ENCODE measurements around the gene RNF217. TPM values are rescaled to one million over a fixed set of nuclear protein-coding genes. Genes with fewer than 3 reads are reported as not detected.
"Not testable (repeated sequence)": the region's sequence is repeated elsewhere in the genome, so short reads cannot be mapped to it uniquely, and the experiment has no call there.

The RNF217 gene, protein sequence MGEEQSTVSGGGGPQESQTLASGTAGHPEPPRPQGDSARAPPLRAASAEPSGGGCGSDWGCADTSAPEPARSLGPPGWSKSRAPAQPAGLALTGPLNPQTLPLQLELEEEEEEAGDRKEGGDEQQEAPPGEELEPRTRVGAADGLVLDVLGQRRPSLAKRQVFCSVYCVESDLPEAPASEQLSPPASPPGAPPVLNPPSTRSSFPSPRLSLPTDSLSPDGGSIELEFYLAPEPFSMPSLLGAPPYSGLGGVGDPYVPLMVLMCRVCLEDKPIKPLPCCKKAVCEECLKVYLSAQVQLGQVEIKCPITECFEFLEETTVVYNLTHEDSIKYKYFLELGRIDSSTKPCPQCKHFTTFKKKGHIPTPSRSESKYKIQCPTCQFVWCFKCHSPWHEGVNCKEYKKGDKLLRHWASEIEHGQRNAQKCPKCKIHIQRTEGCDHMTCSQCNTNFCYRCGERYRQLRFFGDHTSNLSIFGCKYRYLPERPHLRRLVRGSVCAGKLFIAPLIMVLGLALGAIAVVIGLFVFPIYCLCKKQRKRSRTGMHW
- 21.8 TPM for total RNA-seq

DNA sequence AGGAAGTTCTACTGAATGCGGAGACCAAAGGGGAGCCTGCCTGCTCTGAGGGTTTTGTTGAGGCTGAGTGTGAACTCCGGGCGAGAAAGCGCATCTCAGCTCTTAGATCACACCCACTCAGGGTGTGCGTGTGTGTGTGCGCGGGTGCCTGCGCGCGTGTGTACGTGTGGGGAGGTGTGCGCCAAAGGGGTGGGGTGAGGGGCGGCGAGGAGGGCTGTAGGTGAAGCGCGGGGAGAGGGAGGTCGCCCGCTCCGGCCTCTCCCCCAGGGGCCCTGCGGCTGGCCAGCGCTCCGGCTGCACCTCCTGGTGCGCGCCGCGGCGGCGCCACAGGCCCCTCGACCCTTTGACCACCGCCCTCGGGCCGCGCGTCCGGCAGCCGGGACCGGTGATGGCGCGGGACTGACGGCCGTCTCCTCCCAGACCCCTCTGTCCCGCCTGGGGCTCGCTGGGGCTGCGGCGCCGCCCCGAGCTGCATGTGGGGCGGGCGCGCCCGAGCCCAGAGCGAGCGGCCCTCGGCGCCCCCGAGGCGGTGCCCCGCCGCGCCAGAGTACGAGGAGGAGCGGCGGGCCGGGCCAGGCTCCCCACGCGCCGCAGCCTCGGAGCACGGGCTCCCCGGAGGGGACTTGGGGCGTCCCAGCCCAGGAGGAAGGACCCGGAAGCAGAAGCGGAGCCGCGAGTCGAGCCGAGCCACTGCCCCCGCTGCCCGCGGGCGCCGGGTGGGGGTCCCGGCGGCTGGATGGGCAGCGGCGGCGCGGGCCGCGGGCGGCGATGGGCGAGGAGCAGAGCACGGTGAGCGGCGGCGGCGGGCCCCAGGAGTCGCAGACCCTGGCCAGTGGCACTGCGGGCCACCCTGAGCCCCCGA, at the start of gene RNF217:
Gene RNF217, plus strand, starts transcription at position 661 of the 862 bp plus-strand sequence. Its CDS starts 108 bp downstream, at position 769.
- ATAC-seq, result peak; percentile 74

DNA sequence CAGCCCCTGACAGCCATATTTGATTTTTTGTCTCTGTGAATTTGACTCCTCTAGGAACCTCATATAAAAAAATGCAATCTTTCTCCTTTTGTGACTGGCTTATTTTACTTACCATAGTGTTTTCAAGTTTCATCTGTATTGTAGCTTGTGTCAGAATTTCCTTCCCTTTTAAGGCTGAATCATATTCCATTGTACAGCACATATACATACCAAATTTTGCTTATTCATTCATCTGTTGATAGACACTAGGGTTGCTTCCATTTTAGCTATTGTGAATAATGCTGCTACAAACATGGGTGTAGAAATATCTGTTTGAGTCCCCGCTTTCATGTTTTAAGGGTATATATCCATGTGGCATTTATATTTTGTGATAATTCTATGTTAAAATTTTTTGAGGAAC, 49.2 kb upstream of the RNF217 start:
- ATAC-seq, result no peak

DNA sequence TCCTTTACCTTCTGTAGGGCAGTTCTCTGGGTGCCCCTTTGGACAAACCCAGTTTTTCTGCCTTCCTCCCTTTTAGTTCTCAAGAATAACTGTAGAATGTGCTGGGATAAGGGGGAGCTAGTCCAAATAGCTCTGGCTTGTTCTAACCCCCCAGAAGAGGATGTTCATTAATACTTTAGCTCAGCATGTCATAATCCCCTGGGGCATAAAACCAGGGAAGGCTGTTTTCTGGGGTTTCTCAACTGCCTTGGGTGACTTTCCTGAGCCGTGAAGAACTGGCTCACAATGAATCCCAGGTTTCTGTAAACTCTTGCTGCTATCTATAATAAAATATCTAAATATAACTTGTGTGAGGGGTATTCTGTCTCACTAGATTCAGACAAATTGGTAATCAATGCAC, 44.5 kb upstream of the RNF217 start:
- no peak for ATAC-seq

DNA sequence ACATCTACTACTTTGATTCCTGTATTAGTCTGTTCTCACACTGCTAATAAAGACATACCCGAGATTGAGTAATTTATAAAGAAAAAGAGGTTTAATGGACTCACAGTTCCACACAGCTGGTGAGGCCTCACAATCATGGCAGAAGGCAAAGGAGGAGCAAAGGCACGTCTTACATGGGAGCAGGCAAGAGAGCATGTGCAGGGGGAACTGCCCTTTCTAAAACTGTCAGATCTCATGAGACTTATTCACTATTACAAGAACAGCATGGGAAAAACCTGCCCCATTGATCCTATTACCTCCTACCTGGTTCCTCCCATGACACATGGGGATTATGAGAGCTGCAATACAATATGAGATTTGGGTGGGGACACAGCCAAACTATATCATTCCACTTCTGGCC, 42.5 kb upstream of the RNF217 start:
- not testable (repeated sequence) for ATAC-seq

DNA sequence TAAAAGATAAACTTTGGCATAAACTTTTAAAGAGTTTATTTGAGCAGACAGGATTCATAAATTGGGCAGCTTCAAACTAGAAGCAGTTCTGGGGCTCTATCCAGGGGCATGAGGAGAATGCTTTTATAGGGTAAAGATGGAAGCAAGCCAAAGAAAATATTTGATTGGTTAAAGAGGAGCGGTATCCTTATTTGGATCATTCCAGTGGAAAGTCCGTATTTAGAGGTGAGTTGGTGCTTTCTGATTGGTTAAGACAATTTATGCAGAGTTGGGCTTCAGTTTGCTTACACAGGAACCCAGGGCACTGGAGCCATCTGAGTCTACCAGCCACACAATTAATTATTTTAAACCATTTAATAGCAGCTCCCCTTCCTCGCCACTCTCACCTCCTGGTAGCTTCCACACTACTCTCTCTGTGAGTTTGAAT, 37.9 kb upstream of the RNF217 start:
- ATAC-seq, result no peak

DNA sequence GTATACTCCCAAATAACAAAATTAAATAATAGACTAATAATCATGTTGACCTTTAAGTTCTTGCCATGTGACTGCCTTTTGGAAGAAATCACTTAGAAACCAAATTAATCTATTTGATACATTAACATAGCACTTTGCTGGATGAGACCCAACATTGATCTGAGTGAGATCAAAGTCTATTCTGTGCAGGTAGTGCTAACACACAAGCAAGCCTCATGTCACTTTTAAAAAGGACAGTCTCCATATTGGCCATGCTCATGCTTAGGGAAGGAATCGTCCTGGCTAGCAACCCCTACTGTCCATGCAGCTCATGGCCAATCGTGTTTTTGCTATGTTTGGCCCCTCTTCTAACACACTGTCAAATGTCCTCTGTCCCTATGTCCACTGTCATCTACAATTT, 35.8 kb upstream of the RNF217 start:
- no peak for ATAC-seq

DNA sequence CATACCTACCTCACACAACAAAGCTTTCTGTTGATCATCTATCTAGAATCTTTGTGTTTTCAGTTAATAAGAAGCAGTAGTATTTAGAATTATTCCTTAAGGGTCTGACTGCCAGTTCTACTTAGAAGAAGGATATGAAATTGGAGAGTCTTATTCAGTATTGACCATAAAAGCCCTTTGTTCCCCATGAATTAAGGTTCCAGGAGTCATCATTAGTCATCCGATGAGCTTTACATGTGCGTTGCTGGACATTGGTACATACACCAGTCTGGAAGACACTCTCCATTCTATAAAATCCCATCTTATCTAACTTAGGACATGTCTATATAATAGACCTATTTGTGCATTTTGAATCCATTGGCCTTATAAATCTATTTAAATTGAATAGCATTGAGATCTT, 34.4 kb upstream of the RNF217 start:
- ATAC-seq, result no peak

DNA sequence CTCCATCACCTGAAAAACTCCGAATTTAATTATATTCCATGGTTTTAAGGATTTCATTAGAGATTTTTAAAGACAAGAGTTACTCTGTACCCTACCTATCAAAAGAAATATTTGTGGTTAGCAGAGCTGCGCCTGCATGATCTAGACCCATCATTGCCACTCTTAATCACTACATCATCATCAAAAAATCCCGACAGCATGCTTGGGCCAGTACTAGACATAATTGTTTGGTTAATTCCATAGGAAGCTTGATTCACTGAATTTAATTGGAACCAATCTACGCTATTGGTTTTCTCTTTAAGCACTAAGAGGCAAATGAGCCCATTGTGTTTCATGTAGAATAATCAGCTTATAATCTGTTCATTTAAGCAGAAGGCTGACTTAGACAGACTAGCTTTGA, 33.4 kb upstream of the RNF217 start:
- ATAC-seq, result no peak

DNA sequence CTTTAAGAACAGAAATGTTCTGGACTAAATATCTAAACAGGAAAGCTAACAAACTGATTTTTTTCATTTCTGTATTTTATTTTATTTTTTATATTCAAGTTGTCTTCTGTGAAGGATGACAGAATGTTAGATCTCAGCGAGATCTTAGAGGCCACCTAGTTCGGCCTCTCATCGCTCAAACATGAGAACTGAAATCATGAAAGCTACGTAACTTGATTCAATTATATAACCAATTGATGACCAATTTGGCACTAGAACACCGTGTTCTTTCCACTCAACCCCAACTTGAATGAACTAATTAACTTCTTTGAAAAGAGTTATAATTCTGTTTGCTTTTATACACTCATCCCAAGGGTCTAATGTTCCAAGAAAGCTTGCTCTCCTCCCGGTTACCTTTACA, 24.6 kb upstream of the RNF217 start:
- ATAC-seq, result no peak

DNA sequence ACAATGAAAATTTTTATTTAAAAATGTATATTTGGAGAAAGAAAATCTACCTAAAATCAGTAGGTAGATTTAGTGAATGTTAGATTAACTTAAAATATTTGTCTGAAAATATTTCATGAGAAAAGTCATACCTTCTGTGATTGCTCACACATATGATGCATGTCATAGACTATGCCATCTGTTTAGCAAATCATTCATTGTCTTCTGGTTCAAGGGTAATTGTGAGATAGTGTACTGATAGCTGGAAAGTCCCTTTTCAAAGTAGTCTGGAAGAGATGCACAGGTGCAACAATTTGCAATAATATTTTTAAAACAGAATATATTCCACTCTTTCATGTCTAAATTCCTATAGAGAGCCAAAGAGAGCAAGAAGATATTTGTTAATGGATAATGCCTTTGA, 21.0 kb upstream of the RNF217 start:
- ATAC-seq, result no peak

DNA sequence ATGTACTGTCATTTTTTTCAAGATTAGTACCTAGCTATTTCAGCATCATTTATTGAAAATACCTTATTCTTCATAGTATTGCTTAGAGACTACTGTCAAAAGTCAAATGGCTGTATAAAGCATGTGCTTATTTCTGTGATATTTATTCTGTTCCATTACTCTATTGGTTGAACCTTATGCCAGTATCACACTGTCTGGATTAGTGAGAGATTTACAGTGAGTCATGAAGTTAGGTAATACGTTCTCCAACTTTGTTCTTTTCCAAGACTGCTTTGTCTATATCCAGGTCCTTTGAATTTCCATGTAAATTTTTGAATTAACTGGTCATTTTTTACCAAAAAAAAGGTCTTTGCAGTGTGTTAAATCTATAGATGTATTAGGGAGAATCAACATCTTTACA, 18.6 kb upstream of the RNF217 start:
- peak; percentile 90 for ATAC-seq

DNA sequence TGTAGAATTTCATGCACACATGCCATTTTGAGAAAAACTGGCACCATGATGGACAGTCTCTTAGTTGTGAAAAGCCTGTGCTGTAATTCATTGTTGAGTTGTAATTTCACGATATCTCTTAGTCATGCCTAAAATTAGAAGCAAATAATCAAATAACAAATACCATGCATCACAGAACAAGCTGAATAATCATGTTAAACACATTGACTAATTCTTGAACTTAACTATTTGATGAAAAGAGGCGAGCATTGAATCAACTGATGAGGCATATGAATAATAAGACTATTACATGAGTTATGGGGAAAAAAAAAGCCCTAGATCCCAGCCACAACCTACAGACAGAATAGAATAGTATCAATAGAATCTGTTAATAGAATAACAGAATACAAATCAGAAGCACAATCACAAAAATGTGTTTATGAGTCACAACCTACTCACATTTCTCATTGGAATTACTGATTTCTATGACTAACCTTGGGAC, 14.2 kb upstream of the RNF217 start:
- no peak for ATAC-seq

DNA sequence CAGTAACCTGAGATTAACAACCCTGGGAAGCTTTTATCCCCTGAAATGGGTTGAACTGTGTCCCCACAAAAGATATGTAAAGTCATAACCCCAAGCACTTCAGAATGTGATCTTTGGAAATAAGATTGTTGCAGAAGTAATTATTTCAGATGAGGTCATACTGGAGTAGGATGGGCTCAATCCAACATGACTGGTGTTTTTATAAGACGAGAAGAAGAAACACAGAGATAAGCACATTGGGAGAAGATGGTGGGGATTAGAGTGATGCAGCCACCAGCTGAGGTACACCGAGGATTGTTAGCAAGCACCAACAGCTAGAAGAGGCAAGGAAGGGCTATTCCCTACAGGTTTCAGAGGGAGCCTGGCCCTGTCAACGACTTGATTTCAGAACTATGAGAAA, 12.5 kb upstream of the RNF217 start:
- no peak for ATAC-seq

DNA sequence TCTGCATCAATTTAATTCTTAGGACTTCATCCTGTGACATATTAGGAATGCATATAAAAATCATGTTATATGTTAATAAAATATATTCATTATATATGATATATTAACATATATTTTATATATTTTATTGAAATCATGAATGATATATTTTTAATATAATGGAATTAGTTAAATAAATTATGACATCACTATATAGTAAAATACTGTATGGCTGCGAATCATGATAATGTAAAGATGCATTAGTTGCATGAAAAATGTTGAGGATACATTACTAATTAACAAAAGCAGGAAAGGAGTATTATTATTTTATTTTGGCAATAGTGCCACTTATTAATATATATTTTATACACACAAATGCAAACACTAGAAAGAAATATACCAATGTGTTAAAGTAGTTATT, 8.4 kb upstream of the RNF217 start:
- ATAC-seq, result no peak

DNA sequence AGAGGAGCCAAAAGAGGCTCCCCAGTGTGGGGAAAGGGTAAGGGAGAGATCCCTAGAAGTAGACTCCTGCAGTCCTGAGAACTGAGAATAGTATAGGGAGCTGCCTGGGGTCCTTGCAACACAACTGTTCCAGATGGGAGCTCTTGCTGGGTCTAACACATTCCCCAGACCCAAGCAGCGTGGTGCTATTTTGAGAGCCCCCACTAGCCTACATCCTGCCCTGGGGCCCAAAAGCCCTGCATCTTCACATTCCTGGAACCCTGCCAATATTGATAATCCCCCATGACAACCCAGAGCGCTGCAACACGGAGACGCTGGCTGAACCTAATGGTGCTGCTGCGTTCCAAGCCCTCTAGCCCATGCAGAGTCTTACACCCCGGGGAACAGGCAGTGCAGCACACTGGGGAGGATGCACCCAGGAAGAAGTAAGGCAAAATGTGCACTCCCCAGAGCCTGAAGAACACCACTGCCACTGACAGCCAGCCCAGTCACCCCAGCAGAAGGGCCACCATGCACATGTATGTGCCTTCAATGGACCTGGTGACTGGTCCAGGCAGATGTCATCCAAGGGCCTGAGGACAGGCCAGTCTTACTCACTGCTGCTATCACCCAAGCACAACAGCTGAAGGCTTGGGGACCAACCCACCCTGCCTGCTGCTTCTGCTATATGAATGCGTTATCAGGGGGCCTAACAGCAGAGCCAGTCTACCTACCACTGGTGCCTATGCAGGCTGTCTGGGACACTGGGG, 7.0 kb upstream of the RNF217 start:
- peak; percentile 42 for ATAC-seq

DNA sequence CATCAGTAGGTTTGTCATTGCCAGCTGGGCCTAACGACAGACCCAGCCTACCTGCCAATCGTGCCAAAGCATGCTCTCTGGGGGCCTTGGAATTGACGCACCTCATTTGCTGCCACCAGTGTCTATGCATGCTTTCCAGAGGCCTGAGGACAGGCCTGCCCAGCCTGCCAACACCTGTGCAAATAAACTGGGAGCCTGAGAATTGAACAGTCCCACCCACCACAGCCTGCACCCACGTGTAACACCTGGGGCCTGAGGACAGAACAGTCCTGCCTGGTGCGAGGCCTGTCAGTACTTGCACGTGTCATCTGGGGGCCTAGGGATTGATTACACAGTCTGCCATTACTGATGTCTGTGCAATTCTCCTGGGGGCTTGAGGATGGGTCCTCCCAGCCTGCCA, 6.2 kb upstream of the RNF217 start:
- peak; percentile 74 for ATAC-seq

DNA sequence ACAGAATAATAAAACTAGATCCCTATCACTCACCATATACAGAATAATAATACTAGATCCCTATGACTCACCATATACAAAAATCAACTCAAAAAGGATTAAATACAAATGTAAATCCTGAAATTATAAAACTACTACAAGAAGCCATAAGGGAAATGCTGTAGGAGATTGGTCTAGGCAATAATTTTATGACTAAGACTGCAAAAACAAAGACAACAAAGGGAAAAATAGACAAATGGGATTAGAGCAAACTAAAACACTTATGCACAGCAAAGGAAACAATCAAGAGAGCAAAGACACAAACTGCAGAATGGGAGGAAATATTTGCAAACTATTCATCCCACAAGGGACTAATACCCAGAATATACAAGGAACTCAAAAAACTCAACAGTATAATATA, 4.1 kb upstream of the RNF217 start:
- ATAC-seq, result no peak

DNA sequence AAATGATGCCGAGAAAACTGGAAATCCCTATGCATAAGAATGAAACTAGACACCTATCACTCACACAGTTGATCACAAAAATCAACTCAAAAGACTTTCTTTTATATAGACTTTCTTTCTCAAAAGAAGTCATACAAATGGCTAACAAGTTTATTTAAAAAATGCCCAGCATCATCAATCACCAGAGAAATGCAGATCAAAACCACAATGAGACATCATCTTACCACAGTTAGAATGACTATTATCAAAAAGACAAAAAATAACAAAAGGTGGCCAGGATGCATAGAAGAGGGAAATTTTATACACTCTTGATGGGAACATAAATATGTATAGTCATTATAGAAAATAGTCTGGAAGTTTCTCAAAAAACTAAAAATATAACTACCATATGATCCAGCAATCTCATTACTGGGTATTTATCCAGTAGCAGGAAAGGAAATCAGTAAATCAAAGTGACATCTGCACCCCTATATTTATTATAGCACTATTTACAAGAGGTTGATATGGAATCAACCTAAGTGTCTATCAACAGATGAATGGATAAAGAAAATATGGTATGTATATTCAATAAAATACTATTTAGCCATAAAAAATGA, 3.4 kb upstream of the RNF217 start:
- ATAC-seq, result no peak

DNA sequence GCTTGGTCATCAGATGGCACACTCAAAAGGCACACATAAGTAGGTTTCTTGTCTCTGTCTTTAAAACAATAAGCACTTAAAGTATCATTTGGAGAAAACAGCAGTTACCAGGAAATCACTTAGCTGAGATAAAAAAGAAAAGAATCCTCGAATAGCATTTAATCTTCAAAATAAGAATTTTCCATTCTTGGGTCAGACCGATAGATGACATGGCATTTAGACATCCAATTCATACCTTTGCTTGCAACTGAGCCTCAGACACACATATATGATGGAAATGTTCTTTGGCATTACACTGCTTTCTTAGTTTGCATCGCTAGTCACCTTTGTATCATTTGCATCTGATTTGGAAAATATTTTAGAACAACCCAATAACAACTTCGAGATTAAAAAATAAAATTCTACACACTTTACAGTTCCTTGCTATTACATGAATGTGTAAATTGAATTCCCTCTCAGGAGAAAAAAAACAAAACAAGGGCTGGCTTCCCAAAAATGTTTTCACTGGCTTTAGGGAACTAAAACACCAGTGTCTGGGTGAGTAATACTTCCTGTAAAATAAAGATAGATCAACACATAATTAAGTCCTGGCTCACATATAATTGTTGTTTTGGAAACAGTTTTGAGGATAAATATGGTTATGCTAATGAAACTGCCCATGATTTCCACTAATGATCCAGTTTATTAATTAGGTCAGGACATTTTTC, 1.3 kb upstream of the RNF217 start:
- no peak for ATAC-seq

DNA sequence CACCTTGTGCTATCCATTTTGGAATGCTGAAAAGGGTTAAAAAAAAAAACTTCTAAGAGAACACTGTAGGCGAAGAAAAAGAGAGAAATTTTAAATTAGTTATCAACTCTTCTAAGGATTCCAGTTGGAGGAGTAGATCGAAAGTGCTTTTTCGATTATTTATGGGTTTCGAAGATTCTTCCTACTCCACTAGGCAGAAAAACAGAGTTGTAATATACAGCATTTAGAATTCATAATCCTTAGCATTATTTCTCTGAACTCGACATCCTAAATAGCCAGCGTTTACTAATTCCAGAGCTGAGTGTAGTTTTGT, 817 bp upstream of the RNF217 start:
- no peak for ATAC-seq

DNA sequence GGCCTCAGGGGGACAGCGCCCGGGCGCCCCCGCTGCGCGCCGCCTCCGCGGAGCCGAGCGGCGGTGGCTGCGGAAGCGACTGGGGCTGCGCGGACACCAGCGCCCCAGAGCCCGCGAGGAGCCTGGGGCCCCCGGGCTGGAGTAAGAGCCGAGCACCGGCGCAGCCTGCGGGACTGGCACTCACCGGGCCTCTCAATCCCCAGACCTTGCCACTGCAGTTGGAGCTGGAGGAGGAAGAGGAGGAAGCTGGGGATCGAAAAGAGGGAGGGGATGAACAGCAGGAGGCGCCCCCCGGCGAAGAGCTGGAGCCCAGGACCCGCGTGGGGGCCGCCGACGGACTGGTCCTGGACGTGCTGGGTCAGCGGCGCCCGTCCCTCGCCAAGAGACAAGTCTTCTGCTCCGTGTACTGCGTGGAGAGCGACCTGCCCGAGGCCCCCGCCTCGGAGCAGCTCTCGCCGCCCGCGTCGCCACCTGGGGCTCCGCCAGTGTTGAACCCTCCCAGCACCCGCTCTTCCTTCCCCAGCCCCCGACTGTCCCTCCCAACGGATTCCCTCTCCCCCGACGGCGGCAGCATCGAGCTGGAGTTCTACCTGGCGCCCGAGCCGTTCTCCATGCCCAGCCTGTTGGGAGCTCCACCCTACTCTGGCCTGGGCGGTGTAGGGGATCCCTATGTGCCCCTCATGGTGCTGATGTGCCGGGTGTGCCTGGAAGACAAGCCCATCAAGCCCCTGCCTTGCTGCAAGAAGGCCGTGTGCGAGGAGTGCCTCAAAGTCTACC, 590 bp downstream of the RNF217 start:
- peak; percentile 50 for ATAC-seq
